Erythroblast (primary cell): ENCODE measurements around the gene GEMIN4.
"Not testable (repeated sequence)": the region's sequence is repeated elsewhere in the genome, so short reads cannot be mapped to it uniquely, and the experiment has no call there.

ENCODE experiments used
- DNase-seq, 2 experiments: peaks; one replicate each; lab custom pipeline; 2025; lab: John Stamatoyannopoulos, UW
- GATA1 ChIP-seq: IDR thresholded peaks from 2 replicates; pipeline ENCODE4 v1.6.1; 2011; ENCODE audit warnings: low read depth, mild to moderate bottlenecking, control low read depth, low read length, moderate library complexity
- POLR2A ChIP-seq: IDR thresholded peaks from 2 replicates; pipeline ENCODE4 v1.6.1; 2011; ENCODE audit warnings: mild to moderate bottlenecking, low read length

The GEMIN4 gene

DNA sequence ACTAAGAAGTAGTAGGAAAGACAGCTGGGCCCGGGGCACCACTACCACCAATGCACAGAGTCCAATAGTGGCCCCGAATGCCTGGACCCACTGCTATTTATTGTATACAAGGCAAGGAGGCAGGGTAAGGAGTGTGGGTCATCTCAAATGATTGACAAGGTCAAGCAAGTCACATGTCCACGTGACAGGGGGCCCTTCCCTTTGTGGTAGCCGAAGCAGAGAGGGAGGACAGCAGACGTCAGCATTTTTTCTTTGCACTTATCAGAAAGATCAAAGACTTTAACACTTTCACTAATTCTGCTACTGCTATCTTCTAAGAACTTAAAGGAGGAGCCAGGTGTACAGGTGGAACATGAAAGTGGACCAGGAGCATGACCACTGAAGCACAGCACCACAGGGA is 43.9 kb downstream of the GEMIN4 start:
- TF ChIP-seq POLR2A (no peak), GATA1 (no peak)
- peak in 1 of 2 experiments; percentile 17 for DNase-seq

DNA sequence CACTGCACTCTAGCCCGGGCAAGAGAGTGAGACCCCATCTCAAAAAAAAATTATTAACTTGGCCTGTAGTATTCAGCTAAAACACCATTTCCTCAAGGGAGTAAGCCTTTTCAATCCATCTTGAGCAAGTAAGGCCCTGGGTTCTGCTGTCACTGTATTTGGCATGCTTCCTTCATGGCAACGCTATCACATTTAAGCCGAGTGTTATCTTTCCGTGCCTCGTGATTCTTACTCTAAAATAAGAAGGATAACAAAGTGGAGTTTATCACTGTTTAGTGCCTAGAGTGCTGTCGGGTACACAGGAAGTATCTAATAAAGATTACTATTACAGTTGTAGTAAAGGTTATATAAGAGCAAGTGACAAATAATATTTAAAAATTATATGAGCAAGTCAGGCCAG is 46.2 kb downstream of the GEMIN4 start:
- TF ChIP-seq POLR2A (no peak), GATA1 (no peak)
- DNase-seq: peak; percentile 56 to 74

DNA sequence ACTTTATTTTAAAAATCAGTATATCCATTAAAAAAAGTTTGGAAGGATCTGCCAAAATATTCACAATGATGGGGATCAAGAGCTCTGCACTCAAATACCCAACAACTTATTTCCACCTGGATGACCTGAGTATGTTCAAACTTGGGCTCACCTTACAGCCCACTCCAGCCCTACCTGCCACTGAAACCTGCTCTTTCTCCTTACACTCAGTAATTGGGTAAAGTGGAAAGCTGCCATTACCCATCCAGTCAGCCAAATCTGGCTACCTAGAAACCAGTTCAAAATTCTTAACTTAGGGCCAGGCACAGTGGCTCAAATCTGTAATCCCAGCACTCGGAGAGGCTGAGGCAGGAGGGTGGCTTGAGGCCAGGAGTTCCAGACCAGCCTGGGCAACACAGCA is 47.1 kb downstream of the GEMIN4 start:
- TF ChIP-seq POLR2A: no peak
- TF ChIP-seq GATA1: no peak
- no peak for DNase-seq

DNA sequence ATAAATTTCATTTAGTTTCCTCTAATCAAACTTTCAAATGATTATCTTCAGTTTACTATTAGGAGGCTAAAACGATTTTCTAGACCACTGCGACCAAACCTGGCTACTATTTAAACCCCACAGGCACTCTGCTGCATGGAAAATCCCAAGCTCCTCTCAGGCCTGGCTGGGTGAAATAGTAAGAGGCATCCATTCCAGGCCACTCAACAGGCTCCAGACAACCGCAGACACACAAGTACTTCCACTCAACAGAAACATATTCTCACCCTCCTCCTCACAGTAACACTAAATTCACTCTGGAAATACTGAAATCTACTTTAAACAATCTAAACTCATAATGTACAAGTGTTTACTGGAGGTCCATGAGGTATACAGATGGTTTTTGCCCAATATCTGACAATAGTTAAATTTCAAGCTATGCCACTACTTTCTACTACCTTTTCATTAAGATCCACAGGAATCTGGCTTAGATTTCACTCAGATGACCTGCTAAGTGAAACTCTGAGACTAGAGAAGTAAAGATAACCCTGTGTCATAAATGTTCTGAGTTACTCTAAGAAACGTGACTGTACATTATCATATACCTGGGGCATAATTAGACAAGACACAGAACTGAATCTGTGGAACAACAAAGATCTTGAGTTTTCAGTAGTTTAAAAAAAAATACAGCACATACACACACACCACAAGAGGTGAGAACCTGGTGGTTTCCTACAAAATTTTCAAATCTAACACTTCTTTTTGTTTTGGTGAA is 47.8 kb downstream of the GEMIN4 start:
- DNase-seq: no peak
- TF ChIP-seq POLR2A: no peak
- TF ChIP-seq GATA1: no peak

DNA sequence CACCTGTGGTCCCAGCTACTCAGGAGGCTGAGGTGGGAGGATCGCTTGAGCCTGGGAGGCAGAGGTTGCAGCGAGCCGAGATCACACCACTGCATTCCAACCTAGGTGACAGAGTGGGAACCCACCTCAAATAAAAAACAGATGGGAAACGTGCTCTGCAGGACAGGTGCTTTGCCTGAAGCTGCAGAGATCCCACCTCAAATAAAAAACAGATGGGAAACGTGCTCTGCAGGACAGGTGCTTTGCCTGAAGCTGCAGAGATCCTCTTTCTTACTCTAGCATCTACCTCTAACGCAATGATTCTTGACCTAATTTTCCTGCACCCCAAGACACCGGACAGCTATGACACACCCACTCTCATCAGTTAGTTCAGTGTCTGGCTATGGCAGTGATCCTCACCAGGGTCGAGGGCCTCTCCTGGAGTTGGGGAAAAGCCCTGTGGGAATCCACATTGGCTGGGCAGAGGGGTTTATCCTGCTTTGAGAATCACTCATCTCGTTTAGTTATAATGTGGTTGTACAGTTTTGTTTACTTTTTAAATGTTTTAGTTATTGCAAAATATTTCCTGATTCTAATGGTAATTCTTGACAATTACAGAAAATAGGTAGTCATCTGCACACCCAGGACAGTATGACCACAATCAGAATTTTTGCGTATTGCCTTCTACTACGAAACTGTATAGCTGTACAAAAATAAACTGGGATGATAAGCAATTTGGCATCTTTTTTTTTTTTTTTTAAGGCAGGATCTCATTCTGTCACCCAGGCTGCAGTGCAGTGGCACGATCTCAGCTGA is 48.8 kb downstream of the GEMIN4 start:
- TF ChIP-seq GATA1: no peak
- TF ChIP-seq POLR2A: no peak
- DNase-seq: no peak

DNA sequence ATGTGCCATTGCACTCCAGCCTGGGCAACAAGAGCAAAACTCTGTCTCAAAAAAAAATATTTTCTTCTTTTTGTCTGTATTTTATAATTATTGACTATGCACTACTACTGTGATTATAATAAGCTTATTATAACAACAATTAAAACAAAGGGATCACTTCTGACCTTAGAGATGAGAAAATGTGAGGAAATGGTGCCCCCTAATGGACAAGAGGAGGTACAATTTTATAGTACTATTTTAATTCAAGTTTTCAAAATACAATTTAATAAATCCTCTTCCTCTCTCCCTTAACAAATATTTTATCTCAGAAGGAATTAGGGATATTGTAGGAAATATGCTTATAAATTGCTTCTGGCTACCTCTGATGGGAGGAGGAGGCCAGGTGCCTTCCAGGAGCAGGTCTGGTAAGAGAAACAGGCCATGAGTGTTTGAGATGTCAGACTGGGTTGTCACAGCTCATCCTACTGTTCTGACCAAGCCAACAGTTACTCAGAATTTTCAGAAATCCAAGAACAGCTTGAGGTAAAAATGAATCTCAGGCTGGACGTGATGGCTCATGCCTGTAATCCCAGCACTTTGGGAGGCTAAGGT is 51.5 kb downstream of the GEMIN4 start:
- peak; percentile 41 to 74 for DNase-seq
- TF ChIP-seq GATA1 (no peak), POLR2A (no peak)

DNA sequence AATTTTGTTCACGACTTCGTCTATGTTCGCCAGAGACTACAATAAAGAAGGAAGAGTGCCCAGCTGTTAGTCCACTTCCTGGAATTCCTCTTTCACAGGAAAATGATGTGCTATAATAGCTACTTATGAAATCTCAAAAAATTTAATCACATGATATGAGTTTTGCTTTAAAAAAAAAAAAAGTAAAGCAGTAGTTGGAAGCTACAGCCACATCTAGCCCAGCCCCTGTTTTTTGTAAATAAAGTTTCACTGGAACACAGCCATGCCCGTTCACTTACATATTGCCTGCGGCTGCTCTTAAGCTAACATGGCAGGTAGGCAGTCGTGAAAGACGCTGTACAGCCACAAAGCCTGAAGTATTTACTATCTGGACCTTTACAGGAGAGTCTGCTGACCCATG is 52.7 kb downstream of the GEMIN4 start:
- DNase-seq: no peak
- TF ChIP-seq POLR2A: no peak
- TF ChIP-seq GATA1: no peak

DNA sequence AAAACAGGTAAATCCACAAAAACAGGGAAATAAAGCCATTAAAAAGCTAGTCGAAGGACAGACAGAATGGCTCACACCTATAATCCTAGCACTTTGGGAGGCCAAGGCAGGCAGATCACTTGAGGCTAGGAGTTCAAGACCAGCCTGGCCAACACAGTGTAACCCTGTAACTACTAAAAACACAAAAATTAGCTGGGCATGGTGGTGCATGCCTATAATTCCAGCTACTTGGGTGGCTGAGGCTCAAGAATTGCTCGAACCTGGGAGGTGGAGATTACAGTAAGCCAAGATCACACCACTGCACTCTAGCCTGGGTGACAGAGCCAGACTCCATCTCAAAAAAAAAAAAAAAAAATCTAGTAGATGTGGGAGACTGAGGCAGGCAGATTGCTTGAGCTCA is 54.0 kb downstream of the GEMIN4 start:
- DNase-seq: not testable (repeated sequence)

DNA sequence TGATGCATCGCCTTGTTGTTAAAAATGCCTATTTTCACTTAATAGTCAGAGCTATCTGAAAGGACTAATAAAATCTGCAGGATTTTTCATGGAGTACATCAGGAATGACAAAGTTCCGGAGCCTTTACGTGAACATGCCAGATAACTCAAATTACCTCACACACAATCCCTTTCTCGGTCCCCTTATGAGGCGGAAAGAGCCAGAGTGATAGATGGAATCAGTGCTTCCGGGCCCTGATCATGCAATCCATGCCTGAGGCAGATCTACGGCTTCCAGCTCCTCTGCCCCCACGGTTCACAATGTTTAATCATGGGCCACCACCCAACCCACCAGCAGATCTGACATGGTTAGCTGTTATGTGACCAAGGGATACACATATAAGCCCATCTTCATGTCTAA is 54.4 kb downstream of the GEMIN4 start:
- DNase-seq: no peak
- TF ChIP-seq GATA1 (no peak), POLR2A (no peak)

DNA sequence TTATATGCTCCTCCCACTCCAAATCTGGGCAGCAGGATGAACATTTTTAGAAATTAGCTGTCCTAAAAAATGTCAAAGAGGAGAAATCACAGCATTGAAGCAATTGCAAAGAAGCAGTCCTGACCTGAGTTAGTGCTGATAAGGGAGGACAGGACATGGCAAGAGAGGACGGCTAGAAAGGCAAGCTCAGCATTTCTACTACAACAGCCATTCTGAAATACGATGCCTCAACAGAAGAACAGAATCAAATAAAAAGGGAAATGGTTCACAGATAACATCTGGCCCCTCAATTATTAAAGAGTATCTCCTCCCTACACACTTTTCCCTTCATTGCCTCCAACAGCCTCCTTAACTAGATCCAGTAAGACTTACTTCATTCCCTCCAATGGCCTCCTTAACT is 55.7 kb downstream of the GEMIN4 start:
- no peak for TF ChIP-seq GATA1
- no peak for TF ChIP-seq POLR2A
- no peak for DNase-seq
